22Rv1 (cell line): ENCODE data around the gene ACE.

Source experiments
- ZFX ChIP-seq: fragments of 450-650 bp; IDR thresholded peaks from 2 replicates; pipeline ENCODE4 v1.6.1; 2017; ENCODE audit warnings: antibody characterized with exemption, borderline replicate concordance
- TF ChIP-seq, protein P1 (sequence below): fragments of 450-650 bp; IDR thresholded peaks from 2 replicates; pipeline ENCODE4 v1.5.1; 2017; ENCODE audit warnings: mild to moderate bottlenecking

DNA sequence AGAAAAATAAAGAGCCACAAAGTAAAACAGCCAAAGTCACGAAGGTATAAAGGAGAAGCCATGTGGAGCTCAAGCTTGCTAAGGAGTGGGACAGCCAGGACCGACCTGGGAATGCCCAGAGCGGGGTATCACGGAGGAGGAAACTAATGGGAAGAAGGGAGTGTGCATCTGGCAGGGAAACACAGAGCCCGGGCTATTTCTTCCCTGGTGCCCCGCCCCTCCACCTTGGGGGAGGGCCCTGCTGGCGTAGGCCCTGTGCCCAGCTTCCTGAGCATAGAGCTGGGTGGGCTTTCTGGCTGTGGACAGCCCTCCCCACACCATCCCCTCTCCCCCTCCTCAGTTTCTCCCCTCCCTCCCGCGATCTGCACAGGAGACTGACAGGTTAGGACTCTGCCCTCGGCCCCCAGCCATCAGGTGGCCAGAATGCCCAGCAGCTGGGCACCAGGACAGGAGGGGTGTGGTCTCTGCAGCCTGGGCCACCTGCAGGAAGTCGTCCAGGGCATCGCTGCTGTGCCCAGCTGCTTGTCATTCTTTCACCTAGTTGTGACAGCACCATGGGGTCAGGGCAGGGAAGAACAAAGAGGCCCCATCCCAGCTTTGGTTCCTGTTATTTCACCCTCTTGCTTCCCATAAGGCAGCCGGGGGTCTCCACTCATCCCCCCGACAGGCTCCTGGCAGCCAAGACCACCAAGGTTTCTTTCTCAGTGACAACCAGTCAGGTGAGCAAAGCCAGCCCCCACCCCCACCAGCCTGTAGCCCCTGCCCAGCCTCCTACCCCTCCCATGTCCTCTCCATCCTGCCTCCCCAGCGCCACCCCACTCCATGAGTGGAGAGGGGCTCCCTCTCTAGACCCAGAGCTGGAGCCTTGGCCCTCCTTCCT lies 66.3 kb downstream of the ACE start:
- TF ChIP-seq, protein P1, sequence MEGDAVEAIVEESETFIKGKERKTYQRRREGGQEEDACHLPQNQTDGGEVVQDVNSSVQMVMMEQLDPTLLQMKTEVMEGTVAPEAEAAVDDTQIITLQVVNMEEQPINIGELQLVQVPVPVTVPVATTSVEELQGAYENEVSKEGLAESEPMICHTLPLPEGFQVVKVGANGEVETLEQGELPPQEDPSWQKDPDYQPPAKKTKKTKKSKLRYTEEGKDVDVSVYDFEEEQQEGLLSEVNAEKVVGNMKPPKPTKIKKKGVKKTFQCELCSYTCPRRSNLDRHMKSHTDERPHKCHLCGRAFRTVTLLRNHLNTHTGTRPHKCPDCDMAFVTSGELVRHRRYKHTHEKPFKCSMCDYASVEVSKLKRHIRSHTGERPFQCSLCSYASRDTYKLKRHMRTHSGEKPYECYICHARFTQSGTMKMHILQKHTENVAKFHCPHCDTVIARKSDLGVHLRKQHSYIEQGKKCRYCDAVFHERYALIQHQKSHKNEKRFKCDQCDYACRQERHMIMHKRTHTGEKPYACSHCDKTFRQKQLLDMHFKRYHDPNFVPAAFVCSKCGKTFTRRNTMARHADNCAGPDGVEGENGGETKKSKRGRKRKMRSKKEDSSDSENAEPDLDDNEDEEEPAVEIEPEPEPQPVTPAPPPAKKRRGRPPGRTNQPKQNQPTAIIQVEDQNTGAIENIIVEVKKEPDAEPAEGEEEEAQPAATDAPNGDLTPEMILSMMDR, result no peak
- TF ChIP-seq ZFX, result no peak
